ENCODE results near the gene ATRX.

- TF ChIP-seq CTCF (IDR thresholded peaks at IDR 0.05) (no peak), POLR2A (IDR thresholded peaks at IDR 0.05) (peak; percentile 31 to 60)
These were observed at the start of gene ATRX for GRCh38 chrX:77785486-77786364.

All from adrenal gland (tissue), 5 donors.